GM19395 (cell line): ENCODE results near the gene DISP2.

Source experiments
- ATAC-seq: cut with Tn5 transposase; IDR thresholded peaks from one replicate; pipeline ENCODE4 v1.9.1; 2021; ENCODE audit warnings: mild to moderate bottlenecking, moderate library complexity; ENCODE audit not compliant: unreplicated experiment

DISP2 gene

DNA sequence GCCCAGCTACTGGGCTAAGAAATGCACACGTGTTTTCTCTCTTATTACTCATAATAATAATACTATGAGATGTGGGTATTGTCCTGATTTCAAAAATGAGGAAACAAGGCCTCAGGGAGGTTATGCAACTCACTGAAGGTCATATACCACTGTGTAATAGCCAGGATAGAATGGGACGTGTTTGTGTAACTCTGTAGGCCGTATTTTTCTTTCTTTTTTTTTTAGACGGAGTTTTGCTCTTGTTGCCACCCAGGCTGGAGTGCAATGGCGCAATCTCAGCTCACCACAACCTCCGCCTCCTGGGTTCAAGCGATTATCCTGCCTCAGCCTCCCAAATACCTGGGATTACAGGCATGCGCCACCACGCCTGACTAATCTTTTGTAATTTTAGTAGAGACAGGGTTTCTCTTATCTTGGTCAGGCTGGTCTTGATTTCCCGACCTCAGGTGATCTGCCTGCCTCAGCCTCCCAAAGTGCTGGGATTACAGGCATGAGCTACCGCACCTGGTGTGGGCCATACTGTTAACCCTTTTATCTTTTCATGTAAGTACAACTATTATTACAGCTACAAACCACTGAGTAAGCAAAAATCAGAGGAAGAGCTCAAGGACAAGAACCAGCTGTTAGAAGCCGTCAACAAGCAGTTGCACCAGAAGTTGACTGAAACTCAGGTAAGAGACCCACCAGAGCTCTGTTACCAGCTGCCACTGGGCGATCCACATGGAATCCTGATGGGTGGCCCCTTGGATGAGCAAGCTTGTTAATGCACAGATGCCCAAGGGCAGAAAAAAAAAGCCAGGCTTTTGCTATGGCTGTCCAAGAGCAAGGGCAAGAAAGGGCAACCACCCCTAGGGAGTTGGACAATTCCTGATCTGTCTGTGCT, 31.2 kb downstream of the DISP2 start:
- ATAC-seq, result no peak

DNA sequence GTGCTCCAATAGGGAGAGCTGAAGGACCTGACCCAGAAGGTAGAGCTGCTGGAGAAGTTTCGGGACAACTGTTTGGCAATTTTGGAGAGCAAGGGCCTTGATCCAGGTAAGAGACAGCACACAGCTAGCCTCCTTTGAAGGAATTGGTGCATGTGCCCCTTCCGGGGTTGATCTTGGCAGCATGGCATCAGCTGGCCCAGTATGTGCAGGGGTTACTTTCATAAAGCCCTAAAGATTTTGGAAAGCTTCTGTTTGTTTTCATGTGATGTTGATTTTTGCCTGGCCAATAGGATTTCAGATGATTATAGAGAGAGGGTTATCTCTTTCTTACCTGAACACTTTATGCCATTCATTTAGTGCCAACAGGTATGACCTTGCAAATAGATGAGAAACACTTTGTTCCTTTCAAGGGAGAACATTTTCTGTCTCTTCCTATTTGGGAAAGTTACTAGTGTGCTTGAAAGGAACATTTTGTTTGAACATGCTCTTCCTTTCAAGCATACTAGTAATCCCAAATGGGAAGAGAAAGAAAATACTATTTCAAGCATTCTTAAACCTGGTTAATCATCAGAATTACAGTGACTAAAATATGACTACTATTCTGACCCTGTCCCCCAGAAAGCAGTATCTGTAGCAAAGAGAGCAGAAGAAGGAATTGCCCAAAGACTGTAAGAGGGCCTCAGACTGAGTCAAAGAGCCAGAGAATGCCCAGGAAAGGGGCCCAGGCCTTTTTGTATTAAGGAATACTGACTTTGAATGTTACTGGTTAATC, 32.0 kb downstream of the DISP2 start:
- no peak for ATAC-seq

DNA sequence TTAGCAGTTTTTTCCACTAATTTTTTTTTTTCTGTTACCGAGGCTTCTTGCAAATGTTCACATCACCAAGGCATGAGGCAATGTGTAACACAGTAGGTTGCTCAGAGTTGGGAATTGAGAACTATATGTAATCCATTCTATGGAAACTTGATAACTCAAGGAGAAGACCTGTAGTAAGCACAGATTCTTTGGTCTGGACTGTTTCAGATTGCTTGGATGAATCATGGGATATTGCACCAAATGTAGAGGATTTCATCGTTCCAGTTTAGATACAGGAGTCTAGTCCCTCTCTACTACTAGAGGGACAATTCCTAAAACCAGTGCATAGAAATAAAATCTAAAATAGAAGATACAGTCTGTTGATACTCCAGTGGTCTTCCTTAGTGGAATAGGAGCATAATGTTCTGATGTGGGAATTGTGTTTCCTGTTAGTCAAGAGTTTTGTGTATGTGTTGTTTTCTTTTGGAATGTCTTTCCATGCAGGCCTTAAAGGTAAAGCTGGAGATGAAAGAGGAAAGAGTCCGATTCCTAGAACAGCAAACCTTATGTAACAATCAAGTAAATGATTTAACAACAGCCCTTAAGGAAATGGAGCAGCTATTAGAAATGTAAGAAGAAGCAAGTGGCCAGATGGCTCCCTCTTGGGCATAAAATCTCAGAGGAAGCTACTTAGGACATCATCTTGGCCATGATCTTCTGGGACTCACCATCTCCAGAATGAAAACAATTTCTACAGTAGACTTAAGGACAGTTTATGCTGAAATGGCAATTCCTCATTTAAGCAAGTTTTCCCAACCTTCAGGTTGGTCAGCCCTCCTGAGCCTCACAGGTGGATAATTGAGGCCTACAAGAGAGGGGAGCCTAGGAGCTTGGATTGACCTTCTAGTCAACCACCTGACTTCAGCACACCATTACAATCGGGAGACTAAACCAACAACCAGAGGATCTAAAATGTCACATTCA, 35.2 kb downstream of the DISP2 start:
- no peak for ATAC-seq

DNA sequence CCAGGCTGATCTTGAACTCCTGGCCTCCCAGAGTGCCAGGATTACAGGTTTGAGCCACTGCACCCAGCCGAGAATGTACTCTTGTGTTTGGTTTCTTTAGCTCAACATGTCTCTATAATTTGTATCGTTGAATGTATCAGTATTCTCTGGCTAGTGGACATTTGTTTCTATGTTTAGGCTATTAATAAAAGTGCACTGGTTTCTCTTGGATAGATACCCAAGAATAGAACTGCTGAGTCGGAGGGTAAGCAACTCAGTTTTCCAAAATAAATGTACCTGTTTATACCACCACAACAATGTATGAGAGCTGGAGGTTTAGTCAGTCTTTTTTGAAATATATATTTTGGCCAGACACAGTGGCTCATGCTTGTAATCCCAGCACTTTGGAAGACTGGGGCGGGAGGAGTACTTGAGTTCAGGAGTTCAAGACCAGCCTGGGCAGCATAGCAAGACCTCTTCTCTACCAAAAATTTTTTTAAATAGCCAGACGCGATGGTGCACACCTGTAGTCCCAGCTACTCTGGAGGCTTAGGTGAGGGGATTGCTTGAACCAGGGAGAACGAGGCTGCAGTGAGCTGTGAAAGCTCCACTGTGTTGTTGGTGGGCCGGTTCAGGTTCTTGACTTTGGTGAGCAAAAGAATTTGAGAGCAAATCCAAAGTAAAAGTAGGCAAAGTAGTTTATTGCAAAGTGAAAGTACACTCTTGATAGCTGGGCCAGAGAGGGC, 39.8 kb downstream of the DISP2 start:
- no peak for ATAC-seq

DNA sequence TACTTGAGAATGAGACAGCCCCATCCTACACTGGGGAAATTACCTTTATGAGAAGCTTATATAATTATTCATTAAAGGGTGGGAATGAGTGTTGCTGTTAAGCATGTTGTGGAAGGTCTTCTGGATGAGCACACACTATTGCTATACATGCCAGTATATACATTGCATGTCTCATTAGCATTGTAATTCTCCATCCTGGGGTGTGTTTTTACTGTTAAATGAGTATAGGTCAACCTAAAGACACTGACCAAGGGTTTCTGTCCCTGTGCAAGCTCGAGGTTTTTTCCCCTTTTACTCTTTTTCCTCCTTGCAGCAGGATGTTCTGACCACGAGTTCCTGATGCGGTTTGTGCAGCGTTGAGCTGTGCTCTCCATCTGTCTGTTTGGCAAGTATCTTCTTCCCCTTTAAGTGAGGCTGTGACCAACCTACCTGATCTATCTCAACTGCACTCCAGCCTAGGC, 40.4 kb downstream of the DISP2 start:
- ATAC-seq, result peak; percentile 86

DNA sequence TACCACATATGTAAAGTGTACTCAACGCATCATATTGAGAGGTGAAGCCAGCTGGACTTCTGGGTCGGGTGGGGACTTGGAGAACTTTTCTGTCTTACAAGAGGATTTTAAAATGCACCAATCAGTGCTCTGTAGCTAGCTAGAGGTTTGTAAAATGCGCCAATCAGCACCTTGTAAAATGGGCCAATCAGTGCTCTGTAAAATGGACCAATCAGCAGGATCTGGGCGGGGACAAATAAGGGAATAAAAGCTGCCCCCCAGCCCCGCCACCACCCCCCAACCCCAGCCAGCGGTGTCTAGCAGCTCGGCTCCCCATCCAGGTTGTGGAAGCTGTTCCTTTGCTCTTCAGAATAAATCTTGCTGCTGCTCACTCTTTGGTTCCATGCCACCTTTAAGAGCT, 41.4 kb downstream of the DISP2 start:
- no peak for ATAC-seq

DNA sequence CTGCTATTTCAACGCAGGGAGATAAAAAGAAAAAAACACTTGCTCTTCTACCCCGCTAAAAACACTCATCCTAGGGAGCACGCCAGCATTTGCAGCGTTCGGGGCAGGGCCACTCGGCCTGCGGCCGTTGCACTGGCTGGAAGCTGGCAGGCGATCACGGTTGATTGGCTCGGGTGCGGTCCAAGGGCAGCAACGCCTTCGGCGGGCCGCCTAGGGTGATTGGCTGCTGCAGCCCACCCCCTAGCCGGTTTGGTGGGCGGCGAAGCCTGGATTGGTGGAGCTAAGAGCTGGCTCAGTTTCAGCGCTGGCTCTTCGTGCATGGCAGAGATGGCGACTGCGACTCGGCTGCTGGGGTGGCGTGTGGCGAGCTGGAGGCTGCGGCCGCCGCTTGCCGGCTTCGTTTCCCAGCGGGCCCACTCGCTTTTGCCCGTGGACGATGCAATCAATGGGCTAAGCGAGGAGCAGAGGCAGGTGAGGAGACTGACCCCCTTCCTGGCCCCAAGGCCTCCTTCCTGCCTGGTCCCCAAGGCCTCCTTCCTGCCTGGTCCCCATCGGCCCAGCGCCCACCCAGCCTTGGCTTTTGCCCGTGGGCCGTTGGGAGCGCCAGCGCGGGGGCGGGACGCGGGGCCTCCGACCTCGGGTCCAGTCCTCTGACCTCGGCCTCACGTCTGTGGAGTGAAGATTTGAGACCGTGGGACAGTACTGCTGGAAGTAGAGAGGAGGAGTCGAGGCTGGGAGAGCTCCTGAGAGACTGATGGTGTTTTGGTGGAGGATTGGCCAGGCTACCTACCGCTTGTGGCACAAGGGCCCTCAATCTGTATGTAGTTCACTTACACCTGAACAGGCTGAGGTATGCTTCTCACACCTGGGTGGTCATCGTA, 47.7 kb downstream of the DISP2 start, which contains the start of gene IVD:
Gene IVD, plus strand, starts transcription at position 295 of the 881 bp plus-strand sequence. Its CDS starts 33 bp downstream, at position 328.
- peak; percentile 81 for ATAC-seq

DNA sequence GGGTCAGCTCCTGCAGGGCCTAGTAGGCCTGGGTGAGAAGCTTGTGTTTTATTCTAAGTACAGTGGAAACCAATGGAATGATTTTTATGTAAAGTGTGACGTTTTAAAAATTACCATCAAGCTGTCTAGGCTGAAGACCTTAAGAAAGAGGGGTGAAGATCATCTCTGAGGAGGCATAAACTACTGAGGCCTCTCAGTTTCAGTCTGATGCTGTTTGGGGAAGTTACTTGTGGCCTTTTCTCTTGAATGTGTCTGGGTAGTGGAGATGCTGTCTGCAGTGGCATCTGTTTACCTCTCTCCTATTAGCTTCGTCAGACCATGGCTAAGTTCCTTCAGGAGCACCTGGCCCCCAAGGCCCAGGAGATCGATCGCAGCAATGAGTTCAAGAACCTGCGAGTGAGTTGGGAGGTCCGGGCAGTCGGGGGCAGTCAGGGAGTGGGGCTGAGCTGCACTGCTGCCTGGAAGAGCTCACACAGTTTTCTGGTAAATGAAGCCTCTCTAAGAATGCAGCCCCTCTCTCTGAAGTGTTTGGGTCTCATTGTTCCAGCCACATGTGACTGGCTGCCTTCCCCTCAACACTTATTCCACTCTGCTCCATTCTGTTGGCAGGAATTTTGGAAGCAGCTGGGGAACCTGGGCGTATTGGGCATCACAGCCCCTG, 49.4 kb downstream of the DISP2 start:
- peak; percentile 64 for ATAC-seq

DNA sequence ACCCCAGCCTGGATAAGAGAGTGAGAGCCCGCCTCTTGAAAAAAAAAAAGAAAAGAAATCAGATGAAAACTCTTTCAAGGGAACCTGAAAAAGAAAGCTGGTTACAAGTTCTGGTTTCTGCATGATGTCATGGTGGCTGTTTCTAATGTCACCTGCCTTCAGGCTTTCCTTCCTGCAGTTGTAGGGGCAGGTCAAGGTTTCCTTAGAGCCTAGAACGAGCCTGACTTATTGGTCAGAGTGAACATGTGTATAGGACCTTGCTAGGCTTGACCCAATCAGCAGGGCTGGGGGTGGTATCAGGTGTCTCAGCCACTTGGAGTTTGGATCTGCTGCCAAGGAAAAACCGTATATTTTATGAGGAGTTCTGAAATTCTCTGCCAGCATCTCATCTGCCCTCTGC, 51.3 kb downstream of the DISP2 start:
- ATAC-seq, result no peak

DNA sequence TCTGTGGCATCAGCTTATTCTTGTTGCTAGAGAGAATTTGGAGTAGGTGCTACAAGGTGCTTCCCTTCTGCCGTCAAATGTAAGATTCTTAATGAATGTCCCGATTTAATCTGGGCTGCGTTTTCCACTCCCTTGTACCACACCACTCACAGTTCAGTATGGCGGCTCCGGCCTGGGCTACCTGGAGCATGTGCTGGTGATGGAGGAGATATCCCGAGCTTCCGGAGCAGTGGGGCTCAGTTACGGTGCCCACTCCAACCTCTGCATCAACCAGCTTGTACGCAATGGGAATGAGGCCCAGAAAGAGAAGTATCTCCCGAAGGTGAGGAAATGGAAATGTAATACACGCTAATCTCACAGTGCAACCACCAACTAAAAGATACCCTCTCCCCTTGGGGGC, 52.5 kb downstream of the DISP2 start:
- ATAC-seq, result no peak

DNA sequence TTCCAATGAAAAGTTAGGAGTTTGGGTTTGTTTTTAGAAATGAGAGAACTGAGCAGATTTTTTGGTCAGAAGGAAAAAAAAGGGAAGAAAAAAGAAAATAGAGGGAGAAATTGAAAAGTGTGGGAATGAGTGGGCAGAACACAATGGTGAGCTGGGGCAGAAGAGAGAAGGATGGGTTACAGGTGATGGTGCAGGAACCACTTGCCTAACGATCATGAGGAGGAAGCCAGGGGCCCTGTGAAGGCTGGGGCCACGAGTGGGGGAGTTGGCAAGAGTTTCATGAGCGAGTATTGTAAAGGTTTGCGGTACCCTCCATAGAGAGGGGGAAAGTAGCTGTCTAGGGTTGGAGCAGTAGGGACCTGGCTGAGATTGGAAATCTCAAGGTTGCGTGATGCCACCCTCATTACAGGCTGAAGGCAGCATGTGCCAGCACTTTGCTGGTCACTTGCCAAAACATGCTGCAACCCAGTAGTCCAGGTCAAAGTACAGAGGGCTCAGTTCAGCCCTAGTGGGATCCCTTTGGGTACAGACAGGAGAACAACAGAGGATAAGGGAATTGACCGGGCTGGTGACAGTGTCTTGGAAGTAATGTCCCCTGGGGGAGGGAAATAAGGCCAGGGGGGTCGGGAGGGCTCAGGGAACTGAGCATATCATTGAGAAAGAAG, 54.2 kb downstream of the DISP2 start:
- ATAC-seq, result no peak

DNA sequence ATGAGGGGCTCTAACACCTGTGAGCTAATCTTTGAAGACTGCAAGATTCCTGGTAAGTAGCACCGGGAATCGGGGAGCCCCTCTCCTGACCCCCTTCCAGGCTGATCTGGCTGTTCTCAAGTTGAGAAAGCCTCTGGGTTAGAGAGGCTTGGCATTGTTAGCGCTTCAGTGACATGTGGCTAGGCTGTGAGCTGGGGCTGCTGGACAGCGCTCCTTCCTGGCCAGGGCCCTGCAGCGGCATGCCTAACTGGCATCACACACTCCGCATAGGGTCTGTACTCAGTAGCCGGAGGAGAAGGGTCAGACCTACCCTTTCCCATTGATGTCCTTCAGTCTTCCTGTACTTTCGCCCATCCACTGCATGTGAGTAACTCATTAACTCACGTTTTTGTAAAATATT, 55.0 kb downstream of the DISP2 start:
- ATAC-seq, result no peak

DNA sequence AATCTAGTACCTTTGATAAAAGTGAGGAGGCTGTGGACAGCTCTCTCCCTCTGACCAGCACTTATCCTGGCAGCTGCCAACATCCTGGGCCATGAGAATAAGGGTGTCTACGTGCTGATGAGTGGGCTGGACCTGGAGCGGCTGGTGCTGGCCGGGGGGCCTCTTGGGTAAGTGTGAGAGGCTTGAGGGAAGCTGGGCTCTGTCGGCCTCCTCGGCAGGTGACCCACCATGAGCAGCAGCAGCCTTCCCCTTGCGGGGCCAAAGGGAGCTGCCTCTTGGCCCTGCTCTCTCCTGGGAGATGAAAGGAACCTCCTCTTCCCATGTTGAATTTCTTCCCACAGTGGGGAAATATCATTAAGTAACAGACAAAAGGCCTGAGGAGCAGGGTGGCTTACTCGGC, 56.8 kb downstream of the DISP2 start:
- ATAC-seq, result no peak

DNA sequence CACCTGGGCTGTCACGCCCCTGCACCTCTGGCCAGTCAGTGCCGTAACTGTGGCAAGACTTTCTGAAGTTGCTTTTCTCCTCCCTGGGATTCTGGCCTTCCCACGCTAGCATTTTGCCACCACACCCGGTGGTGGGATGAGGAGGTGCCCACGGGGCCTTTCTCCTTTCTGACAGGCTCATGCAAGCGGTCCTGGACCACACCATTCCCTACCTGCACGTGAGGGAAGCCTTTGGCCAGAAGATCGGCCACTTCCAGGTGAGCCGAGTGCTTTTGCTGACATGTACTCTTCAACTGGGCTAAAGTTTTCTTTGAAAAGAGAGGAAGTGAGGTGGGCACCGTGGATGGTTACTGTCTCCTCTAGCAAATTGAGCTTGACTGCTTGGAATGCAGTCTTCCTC, 57.2 kb downstream of the DISP2 start:
- no peak for ATAC-seq

DNA sequence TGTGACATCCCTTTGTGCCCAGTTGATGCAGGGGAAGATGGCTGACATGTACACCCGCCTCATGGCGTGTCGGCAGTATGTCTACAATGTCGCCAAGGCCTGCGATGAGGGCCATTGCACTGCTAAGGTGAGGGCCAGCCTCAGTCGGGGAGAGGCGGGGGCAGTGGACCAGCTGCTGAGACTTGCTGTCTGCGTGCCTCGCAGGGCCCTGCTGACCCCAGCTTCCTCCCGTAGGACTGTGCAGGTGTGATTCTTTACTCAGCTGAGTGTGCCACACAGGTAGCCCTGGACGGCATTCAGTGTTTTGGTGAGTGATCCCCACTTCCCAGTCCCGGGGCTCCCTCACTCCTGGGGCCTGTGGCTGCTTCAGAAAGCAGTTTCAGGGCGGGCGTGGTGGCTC, 58.0 kb downstream of the DISP2 start:
- no peak for ATAC-seq

DNA sequence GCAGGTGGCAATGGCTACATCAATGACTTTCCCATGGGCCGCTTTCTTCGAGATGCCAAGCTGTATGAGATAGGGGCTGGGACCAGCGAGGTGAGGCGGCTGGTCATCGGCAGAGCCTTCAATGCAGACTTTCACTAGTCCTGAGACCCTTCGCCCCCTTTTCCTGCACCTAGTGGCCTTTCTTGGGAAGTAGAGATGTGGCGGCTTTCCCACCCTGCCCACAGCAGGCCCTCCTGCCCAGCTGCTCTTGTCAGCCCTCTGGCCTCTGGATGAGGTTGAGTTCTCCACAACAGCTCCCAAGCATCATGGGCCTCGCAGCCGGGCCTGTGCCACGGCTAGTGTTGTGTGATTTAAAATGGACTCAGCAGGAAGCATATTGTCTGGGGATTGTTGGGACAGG, 60.1 kb downstream of the DISP2 start:
- ATAC-seq, result no peak

DNA sequence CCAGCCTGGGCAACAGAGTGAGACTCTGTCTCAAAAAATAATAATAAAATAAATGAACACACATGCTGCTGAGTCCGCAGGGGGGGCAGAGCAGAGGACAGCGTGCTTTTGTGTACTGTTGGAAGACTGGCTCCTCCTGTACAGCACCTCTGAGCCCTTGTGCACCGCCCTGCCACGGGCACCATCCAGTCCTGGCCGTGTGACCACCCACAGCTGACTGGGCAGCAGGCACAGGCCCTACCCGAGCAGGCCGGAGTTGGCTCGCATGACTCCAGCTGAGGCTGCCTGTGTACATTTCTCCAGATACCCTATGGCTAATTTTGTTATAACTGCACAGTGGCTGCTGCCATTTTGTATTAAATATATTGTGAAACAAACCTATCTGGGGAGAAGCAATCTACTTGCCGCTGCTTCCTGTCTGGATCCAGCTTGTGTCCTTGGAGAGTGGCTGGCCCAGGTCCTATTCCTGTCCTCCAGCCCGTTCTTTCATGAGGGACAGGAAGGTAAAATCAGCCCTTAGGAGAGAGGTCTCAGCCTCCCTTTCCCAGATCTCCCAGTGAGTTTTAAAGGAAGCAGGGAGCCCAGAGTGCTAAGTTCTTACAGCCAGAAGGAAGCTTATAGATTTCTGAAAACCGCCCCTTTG, 62.2 kb downstream of the DISP2 start:
- ATAC-seq, result no peak

DNA sequence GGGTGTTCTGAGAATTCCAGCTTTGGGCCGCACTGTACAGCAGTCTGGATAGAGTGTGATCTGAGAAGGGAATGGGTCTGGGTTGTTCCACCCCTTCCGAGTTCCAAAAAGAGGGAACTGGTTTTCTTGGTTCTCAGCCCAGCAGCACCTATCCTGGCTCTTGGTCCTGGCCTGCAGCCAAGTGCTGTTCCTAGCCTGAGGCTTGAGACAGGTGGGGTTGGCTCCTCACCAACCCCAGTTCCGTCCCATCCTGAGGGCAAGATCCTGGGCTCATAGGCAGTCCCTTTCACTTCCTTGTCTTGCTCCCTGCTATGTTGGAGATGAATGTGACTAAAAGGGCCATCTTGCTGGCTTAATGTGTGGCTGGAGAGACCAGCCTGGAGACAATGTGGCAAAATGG, 62.8 kb downstream of the DISP2 start:
- no peak for ATAC-seq
